ENCODE results near the gene CNTFR.

The CNTFR gene

DNA sequence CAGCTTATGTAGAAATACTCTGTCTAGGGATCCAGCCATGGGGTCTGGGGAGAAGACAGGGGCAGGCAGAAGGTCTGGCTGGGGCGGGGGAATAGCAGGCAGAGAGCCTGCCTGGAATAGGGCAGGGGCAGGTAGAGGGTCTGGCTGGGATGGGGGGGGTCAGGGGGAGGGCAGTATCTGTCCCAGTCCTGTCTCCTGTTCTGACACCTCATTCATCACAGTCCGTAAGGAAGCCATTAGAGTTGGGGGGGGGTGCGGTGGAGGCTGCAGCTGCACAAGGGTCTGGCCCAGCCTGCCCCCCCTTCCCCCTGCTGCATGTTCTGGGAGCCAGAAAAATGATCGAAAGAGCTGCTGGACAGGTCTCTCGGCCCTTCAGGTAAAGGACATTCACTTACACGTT lies 32.6 kb downstream of the CNTFR start:
- CTCF ChIA-PET: no interaction called here
- POLR2A ChIA-PET: no interaction called here
- TF ChIP-seq ARNT (IDR thresholded peaks at IDR 0.05) (no peak), NFRKB (IDR thresholded peaks at IDR 0.05) (no peak), FOXK2 (IDR thresholded peaks at IDR 0.05) (no peak), SUZ12 (IDR thresholded peaks at IDR 0.05) (no peak), ELF4 (IDR thresholded peaks at IDR 0.05) (no peak), HDGF (IDR thresholded peaks at IDR 0.05; ENCODE audit: borderline replicate concordance) (no peak), FOXA1 (IDR thresholded peaks at IDR 0.05) (no peak), LEF1 (IDR thresholded peaks at IDR 0.05; ENCODE audit: borderline replicate concordance) (no peak), CTBP1 (IDR thresholded peaks at IDR 0.05; ENCODE audit: borderline replicate concordance) (no peak), FOXM1 (IDR thresholded peaks at IDR 0.05; ENCODE audit: borderline replicate concordance) (no peak), BHLHE40 (IDR thresholded peaks at IDR 0.05; ENCODE audit: borderline replicate concordance) (no peak), SP1 (IDR thresholded peaks at IDR 0.05) (no peak), L3MBTL2 (conservative IDR thresholded peaks at IDR 0.05) (no peak), ZNF384 (IDR thresholded peaks at IDR 0.05) (no peak), TARDBP (IDR thresholded peaks at IDR 0.05) (no peak)
- TF ChIP-seq, protein P1, sequence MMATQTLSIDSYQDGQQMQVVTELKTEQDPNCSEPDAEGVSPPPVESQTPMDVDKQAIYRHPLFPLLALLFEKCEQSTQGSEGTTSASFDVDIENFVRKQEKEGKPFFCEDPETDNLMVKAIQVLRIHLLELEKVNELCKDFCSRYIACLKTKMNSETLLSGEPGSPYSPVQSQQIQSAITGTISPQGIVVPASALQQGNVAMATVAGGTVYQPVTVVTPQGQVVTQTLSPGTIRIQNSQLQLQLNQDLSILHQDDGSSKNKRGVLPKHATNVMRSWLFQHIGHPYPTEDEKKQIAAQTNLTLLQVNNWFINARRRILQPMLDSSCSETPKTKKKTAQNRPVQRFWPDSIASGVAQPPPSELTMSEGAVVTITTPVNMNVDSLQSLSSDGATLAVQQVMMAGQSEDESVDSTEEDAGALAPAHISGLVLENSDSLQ (IDR thresholded peaks at IDR 0.05): no peak

DNA sequence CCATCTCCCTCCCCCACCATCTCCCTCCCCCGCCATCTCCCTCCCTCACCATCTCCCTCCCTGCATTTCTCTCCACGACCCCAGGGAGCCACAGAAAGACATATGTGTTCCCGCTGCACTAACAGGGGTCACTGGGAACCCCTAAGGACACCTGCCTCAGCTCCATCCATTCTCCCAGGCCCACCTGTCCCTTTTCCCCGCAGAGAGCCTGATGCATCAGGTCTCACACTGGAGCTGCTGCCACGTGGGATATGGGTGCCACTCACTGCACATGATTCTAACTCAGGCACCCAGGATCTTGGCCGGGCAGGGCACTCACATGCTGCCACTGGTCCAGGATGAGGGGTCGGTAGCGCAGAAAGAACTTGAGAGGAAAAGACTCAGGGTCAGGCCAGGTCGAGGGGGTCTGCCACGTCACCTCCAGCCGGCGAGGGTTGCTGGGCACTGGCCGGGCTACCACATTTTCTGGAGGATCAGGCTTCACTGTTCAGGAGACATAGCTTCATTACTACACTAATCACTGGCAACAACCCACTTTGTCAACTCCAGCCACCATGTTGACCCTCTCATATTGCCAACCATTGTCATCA lies 33.5 kb downstream of the CNTFR start:
- DNase-seq (ENCODE audit: extremely low spot score): no peak
- no peak for TF ChIP-seq SP1 (IDR thresholded peaks at IDR 0.05)
- TF ChIP-seq ELF4 (IDR thresholded peaks at IDR 0.05): no peak
- TF ChIP-seq LEF1 (IDR thresholded peaks at IDR 0.05; ENCODE audit: borderline replicate concordance): no peak
- TF ChIP-seq L3MBTL2 (conservative IDR thresholded peaks at IDR 0.05): no peak
- TF ChIP-seq ARNT (IDR thresholded peaks at IDR 0.05): no peak
- TF ChIP-seq, protein P1 (IDR thresholded peaks at IDR 0.05): no peak
- TF ChIP-seq BHLHE40 (IDR thresholded peaks at IDR 0.05; ENCODE audit: borderline replicate concordance): no peak
- no peak for TF ChIP-seq TARDBP (IDR thresholded peaks at IDR 0.05)
- TF ChIP-seq FOXK2 (IDR thresholded peaks at IDR 0.05): no peak
- no peak for TF ChIP-seq NFRKB (IDR thresholded peaks at IDR 0.05)
- TF ChIP-seq HDGF (IDR thresholded peaks at IDR 0.05; ENCODE audit: borderline replicate concordance): no peak
- TF ChIP-seq ZNF384 (IDR thresholded peaks at IDR 0.05): no peak
- TF ChIP-seq CTBP1 (IDR thresholded peaks at IDR 0.05; ENCODE audit: borderline replicate concordance): no peak
- no peak for TF ChIP-seq SUZ12 (IDR thresholded peaks at IDR 0.05)
- no peak for TF ChIP-seq FOXA1 (IDR thresholded peaks at IDR 0.05)
- no peak for TF ChIP-seq FOXM1 (IDR thresholded peaks at IDR 0.05; ENCODE audit: borderline replicate concordance)
- POLR2A ChIA-PET: no interaction called here
- CTCF ChIA-PET: interaction anchor here (0.6 kb wide), 1 partner anchor 1048 kb away, joined by 5 read pairs; no protein-coding TSS in a partner anchor

More for the DNA sequence above, 32.6 kb downstream of the CNTFR start:
- no peak for DNase-seq (ENCODE audit: extremely low spot score)

DNA sequence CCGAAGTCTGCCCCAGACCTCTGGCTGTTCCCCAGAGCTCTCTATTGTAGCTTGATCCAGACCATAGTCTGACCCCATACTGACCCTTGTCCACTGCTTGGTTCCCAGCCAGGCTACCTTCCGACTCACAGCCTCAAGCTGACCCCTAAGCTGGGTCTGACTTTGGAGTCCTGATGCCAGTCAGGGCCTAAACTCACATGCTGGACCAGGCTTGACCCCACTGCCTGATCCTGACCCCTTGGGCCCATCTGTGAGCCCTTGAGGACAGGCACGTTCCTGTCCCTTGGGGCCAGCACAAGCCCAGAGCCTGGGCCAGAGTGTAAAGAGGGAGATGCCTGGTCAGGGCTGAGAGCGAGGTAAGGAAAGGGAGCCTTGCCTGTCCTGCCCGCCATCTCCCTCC lies 34.0 kb downstream of the CNTFR start:
- no peak for DNase-seq (ENCODE audit: extremely low spot score)
- no peak for TF ChIP-seq NFRKB (IDR thresholded peaks at IDR 0.05)
- TF ChIP-seq HDGF (IDR thresholded peaks at IDR 0.05; ENCODE audit: borderline replicate concordance): no peak
- TF ChIP-seq, protein P1 (IDR thresholded peaks at IDR 0.05): no peak
- TF ChIP-seq FOXM1 (IDR thresholded peaks at IDR 0.05; ENCODE audit: borderline replicate concordance): no peak
- no peak for TF ChIP-seq ELF4 (IDR thresholded peaks at IDR 0.05)
- no peak for TF ChIP-seq FOXK2 (IDR thresholded peaks at IDR 0.05)
- TF ChIP-seq CTBP1 (IDR thresholded peaks at IDR 0.05; ENCODE audit: borderline replicate concordance): no peak
- TF ChIP-seq SP1 (IDR thresholded peaks at IDR 0.05): no peak
- TF ChIP-seq SUZ12 (IDR thresholded peaks at IDR 0.05): no peak
- TF ChIP-seq FOXA1 (IDR thresholded peaks at IDR 0.05): no peak
- no peak for TF ChIP-seq TARDBP (IDR thresholded peaks at IDR 0.05)
- no peak for TF ChIP-seq BHLHE40 (IDR thresholded peaks at IDR 0.05; ENCODE audit: borderline replicate concordance)
- no peak for TF ChIP-seq ARNT (IDR thresholded peaks at IDR 0.05)
- TF ChIP-seq L3MBTL2 (conservative IDR thresholded peaks at IDR 0.05): no peak
- no peak for TF ChIP-seq LEF1 (IDR thresholded peaks at IDR 0.05; ENCODE audit: borderline replicate concordance)
- TF ChIP-seq ZNF384 (IDR thresholded peaks at IDR 0.05): no peak
- POLR2A ChIA-PET: no interaction called here
- CTCF ChIA-PET: interaction anchor here (0.6 kb wide), 1 partner anchor 1048 kb away, joined by 5 read pairs; no protein-coding TSS in a partner anchor

DNA sequence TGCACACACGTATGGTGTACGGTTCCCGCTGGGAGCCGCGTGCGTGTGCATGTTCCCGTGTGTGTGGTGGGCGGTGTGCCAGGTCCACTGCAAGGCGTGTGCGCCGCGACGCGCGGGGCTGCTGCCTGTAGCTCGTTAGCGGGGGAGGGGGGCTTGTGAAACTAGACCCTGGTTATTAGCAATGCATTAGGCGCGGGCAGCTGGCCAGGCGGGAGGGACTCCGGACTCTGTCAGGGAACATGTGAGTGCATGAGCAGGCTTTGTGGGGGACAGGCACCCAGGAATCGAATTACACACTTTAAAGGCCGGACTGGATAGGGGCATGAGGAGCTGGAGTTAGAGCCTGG lies 34.5 kb downstream of the CNTFR start:
- TF ChIP-seq ZNF384 (IDR thresholded peaks at IDR 0.05) (no peak), L3MBTL2 (conservative IDR thresholded peaks at IDR 0.05) (no peak), FOXM1 (IDR thresholded peaks at IDR 0.05; ENCODE audit: borderline replicate concordance) (no peak), BHLHE40 (IDR thresholded peaks at IDR 0.05; ENCODE audit: borderline replicate concordance) (no peak)
- POLR2A ChIA-PET: no interaction called here

DNA sequence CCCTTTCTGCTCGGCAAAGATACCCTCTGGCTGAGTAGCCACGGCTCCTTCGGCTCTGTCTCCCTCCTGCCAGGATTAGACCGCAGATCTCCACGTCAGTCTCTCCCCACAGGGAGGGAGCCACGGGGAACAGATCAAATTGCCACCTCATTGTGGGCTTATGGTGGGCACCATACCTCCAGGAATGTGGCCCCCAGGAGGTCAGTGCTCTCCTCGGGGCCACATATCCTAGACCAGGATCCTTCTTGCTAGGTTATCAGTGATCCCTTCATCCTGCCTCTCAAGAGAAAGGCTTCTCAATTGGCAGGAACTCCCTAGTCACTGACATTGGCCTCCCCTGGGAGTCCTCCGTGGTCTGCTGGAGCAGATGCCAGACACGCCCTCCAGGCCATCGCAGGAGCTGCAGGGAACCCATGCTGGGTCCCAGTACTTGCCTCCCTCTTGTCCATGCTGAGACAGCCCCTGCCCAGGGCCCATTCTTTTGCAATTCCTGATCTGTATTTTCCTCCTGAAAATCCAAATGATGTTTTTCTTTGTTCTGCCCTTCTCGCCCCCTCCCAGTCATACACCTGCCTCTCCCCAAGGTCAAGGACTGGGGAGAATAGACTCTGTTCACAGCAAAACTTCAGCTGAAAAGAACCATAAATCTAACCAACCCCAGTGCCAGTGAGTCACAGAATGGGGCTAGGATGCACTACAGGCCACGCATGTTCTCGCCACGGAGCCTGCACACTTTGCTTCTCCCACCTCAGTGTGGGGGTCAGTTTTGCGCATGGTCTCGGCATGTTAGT lies 35.1 kb downstream of the CNTFR start:
- CTCF ChIA-PET: interaction anchor here (0.6 to 1.2 kb wide), 2 partner anchors 9 to 37 kb away, joined by 4 read pairs; no protein-coding TSS in a partner anchor
- TF ChIP-seq TARDBP (IDR thresholded peaks at IDR 0.05) (no peak), ZNF384 (IDR thresholded peaks at IDR 0.05) (no peak), L3MBTL2 (conservative IDR thresholded peaks at IDR 0.05) (no peak), SUZ12 (IDR thresholded peaks at IDR 0.05) (no peak), HDGF (IDR thresholded peaks at IDR 0.05; ENCODE audit: borderline replicate concordance) (no peak), BHLHE40 (IDR thresholded peaks at IDR 0.05; ENCODE audit: borderline replicate concordance) (no peak), LEF1 (IDR thresholded peaks at IDR 0.05; ENCODE audit: borderline replicate concordance) (no peak), ELF4 (IDR thresholded peaks at IDR 0.05) (no peak), NFRKB (IDR thresholded peaks at IDR 0.05) (no peak), FOXK2 (IDR thresholded peaks at IDR 0.05) (no peak), CTBP1 (IDR thresholded peaks at IDR 0.05; ENCODE audit: borderline replicate concordance) (no peak), FOXA1 (IDR thresholded peaks at IDR 0.05) (no peak), FOXM1 (IDR thresholded peaks at IDR 0.05; ENCODE audit: borderline replicate concordance) (no peak), SP1 (IDR thresholded peaks at IDR 0.05) (no peak), ARNT (IDR thresholded peaks at IDR 0.05) (no peak)
- TF ChIP-seq, protein P1 (IDR thresholded peaks at IDR 0.05): no peak
- POLR2A ChIA-PET: no interaction called here
- DNase-seq (ENCODE audit: extremely low spot score): peak; percentile 61

More for the DNA sequence above, 34.5 kb downstream of the CNTFR start:
- CTCF ChIA-PET: interaction anchor here (0.6 to 1.2 kb wide), 2 partner anchors 9 to 36 kb away, joined by 4 read pairs; no protein-coding TSS in a partner anchor
- no peak for DNase-seq (ENCODE audit: extremely low spot score)
